ENCODE results near the gene SSU72.
A peak's percentile ranks its signal among the peaks of the same experiment; 100 is the strongest.
"Not testable (repeated sequence)": the region's sequence is repeated elsewhere in the genome, so short reads cannot be mapped to it uniquely, and the experiment has no call there.

SSU72 gene

DNA sequence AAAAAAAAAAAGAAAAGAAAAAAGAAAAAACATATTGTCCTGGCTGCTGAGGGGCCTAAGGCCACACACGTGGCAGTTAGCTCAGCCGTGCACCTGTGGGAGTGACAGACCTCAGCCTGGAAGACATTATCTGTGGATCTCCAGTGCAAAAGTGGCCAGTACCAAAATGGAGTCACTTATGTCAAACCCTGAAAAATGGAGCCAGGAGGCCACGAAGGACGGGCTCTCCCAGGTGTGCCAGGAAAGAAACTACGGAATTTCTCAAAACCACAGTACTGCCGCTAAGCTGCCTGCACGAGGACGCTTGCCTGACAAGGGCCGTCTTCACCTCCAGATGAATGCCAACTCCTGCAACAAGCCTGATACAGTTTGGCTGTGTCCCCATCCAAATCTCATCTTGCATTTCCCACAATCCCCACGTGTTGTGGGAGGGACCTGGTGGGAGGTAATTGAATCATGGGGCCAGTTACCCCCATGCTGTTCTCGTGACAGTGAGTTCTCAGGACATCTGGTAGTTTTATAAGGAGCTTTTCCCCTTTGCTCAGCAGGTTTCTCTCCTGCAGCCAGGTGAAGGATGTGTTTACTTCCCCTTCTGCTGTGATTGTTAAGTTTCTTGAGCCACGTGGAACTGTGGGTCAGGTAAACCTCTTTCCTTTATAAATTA is 35.3 kb upstream of the SSU72 start:
- DNase-seq: no peak

DNA sequence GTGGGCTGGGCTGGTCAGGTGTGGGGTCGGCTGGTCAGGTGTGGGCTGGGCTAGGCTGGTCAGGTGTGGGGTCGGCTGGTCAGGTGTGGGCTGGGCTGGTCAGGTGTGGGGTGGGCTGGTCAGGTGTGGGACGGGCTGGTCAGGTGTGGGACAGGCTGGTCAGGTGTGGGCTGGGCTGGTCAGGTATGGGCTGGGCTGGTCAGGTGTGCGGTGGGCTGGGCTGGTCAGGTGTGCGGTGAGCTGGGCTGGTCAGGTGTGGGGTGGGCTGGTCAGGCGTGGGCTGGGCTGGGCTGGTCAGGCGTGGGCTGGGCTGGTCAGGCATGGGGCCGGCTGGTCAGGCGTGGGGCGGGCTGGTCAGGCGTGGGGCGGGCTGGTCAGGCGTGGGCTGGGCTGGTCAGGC is 31.6 kb upstream of the SSU72 start:
- no peak for DNase-seq

DNA sequence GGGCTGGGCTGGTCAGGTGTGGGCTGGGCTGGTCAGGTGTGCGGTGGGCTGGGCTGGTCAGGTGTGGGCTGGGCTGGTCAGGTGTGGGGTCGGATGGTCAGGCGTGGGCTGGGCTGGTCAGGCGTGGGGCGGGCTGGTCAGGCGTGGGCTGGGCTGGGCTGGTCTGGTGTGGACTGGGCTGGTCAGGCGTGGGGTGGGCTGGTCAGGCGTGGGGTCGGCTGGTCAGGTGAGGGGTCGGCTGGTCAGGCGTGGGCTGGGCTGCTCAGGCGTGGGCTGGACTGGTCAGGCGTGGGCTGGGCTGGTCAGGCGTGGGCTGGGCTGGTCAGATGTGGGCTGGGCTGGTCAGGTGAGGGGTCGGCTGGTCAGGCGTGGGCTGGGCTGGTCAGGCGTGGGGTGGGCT is 31.1 kb upstream of the SSU72 start:
- DNase-seq: no peak

DNA sequence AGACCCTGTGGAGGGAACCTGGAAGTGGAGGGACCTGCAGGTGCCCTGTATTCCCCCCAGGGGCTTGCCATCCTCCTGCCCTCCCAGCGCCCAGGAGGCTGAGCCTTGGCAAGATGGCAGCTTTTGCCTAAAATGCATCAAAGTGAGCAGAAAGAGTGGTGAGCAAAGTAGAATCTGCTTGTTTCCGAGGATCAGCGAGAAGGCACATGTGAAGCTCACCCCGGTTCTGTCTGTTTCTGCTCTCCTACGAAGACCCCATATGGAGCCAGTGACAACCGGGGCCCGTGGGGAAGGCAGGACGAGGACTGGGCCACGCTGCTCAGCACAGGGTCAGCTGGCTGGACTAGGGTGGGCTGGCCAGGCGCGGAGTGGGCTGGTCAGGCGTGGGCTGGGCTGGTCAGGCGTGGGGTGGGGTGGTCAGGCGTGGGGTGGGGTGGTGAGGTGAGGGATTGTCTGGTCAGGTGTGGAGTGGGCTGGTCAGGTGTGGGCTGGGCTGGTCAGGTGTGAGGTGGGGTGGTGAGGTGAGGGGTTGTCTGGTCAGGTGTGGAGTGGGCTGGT is 30.4 kb upstream of the SSU72 start:
- DNase-seq: no peak

DNA sequence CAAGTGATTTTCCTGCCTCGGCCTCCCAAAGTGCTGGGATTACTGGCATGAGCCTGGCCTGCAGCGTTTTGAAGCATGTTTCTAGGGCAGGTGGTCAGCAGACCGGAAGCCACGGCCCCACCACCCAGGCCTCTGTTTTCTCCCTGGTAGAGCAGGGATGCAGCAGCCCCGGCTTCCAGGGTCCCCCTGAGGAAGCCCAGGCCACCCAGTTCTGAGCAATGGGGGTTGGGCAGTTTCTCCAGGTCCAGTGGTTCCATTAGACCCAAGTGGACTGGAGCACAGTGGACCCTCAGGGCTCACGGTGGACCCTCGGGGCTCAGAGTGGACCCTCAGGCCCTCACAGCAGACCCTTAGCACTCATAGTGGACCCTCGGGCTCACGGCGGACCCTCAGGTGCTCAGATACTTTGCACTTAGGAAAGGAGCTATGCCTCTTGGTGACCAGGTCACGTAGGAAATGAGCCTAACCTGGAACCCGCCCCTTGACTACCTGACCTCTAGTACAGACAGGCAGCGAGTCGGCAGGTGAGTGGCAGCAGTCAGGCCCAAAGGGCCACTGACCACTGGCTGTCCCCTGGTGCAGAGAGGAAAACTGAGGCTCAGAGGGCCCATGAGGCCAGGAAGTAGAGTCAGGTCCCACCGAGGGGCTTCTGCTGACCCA is 29.8 kb upstream of the SSU72 start:
- DNase-seq: no peak

DNA sequence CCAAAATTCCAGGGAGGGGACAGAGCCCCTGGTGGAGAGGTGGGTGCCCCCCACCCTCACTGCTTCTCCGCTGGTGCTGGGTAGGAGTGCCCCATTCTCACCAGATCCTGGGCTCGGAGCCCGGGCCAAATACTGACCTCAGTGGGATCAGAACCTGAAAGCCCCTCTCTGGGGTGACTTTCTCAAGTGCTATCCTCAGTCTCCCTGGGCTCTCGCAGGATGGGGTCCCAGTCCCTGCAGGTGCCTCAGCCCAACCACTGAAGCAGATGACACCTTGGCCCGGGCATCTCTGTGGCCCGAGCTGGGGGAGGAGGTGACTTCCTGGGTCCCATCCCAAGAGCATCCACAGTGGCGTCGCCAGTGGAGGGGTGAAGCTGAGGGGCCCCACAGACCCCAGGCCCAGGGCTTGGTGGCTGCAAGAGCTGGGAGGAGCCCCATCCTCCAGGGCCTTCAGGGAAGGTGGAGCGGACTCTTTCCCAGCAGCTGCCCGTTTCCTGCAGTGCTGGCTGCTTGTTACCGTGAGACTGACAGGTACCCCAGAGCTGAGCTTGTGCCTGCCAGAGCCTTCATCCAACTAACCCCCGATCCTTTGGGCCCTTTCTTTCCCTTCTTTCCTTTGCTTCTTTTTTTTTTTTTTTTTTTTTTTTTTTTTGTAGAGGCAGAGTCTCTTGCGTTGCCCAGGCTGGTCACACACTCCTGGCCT is 29.2 kb upstream of the SSU72 start:
- no peak for DNase-seq

DNA sequence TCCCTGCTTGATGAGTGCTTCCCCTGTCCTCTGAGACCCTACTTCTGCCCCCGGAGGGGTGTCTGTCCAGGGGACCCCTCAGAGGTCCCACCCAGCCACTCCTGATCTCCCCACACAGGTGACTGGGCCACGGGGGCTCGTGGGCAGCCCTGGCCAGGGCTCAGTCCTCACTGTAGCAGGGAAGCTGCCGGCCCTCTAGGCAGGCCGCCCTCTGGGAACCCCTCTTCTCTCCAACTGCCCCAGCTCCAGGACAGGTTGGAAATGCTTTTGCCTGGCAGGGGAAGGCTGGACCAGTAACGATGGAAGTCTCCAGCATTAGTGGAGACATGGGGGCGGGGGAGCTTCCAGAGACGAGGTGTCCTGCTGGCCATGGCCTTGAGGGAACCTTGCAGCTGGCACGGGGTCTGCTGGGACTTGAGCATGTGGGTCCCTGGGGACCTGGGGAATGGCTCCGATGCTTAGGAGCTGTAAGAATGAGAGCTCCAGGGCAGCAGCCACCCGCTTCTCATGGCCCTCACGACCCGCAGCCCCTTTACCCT is 28.4 kb upstream of the SSU72 start:
- peak; percentile 16 for DNase-seq

DNA sequence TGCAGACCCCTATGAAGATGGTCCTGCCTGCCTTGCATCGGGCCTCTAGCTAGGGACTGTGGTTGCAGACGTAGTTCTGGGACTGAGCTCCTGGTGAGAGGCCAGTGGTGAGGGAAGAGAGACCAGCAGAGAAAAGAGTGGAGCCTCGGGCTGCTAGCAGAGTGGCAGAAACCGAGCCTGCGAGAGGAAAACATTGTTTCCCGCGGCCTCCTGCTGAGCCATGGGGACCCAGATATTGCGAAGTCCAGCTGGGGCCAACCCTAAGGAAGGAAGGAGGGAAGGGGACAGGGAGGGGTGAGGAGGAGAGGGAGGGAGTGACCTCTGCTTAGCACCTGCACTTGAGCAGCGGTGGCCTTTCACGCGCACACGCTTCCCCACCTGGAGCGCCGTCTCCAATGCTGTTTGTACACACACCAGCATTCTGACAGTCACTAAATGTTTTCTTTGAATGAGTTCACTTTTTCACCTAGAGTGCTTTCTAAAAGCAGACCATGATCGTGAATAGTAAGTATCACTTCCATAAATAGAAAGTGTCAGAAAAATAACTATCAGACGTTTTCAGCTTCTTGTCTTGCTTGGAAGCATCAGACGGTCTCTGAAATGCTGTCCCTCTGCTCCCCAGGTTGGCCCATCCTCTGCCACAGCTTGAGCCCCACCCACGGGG is 27.8 kb upstream of the SSU72 start:
- no peak for DNase-seq

DNA sequence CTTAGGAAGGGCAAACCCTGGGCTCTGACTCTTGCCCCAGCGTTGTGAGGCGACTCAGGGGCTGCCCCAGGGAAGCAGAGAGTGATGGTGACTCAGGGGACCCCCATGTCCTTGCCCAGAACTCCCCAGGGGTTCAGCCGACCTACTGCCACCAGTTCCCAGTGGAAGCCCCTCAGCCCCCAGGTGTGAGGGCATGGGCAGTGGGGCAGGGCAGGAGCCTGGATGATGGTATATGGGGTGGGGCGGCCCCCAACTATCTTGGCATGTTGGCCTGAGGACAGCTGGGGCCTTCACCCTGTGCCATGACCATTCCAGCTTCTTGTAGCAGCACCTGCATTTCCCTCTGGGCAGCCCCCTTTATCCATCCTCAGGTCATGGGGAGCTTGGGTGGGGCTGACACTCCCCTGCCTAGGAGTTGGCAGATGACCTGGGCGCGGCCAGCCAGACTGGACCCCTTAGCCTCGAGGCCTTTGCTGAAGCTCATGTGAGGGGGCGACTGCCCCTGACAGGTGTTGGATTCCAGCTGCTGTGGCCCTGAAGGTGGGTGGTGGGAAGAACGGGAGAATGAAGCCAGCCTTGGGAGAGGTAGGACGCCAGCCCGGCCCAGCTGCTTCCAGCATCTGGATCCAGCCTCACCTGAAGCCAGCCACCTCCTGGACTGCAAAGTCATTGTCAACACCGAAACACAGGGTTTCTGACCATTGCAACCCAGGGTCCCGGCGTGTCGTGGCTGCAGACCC is 27.1 kb upstream of the SSU72 start:
- DNase-seq: no peak

DNA sequence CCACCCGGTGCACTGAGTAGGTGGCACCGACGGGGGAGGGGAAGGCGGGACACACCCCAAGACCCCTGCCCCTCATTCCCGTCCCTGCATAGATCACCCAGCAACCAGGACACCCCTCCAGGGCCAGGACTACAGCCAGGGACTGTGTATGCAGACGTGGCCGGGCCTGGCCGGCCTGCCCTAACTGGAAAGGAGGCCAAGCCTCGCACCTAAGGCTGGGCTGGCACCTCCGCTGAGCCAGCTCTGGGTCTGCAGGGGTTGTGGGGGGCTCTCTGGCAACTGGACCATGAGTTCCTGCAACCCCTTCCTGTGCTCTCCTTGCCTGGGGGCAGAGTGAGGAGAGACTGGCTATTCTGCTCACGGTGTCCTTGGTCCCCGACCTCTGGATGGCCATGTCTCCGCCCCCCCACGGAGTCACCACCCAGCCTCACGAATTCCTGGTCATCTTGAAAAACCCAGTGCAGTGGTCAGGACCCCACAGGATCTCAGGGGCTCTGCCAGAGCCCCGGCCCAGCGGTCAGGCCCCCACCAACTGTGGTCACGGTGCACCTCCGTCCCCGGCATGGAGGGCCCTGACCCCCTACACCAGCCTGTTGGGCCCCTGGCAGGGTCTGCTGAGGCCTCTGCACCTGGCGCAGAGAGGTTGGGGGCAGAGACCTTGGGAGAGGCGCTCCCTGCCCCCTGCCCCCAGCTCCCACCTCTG is 26.3 kb upstream of the SSU72 start:
- no peak for DNase-seq

DNA sequence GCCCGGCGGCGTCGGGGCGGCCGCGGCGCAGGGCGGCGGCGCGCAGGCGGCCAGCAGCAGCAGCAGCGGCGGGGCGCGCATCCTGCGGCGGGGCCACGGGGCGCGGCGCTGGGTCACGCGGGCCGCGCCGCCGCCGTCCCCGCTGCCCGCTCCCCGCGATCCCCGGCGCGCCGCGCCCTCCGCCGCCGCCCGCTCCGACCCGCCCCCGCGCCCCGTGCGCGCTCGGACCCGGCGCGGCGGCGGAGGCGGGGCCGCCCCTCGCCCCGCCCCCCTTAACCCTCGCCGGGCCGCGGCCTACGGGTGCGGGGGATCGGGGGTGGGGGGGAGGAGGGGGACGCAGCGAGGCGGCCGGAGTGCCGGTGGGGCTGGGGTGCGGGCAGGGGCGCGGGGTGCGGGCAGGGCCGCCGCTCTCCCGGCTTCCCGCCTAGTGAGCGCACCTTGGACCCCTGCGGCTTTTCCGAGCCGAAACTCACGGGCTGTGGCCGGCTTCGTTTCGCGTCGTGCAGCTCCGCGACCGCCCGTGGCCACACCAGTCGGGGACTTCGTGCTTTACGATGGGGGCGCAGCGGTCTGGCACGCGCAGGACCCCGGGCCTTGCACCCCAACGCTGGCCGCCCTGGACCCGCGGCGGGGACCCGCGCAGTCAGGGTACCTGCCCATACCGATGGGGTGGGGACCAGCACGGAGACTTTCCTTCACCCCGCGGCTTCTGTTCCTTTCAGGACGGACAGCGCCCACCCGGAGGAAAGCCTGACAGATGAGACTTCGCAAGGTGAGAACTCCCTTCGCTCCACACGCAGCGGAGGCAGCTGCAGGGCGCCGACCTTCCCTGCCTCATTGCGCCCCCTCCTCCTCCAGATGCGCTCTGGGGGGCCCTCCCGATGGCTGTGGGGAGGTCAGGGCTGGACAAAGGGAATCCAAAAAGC is 25.5 kb upstream of the SSU72 start, which contains the start of gene FNDC10:
Gene FNDC10, minus strand, starts transcription at position 201 of the 926 bp plus-strand sequence. Its CDS starts 120 bp downstream, at position 81.
- peak; percentile 6 for DNase-seq

DNA sequence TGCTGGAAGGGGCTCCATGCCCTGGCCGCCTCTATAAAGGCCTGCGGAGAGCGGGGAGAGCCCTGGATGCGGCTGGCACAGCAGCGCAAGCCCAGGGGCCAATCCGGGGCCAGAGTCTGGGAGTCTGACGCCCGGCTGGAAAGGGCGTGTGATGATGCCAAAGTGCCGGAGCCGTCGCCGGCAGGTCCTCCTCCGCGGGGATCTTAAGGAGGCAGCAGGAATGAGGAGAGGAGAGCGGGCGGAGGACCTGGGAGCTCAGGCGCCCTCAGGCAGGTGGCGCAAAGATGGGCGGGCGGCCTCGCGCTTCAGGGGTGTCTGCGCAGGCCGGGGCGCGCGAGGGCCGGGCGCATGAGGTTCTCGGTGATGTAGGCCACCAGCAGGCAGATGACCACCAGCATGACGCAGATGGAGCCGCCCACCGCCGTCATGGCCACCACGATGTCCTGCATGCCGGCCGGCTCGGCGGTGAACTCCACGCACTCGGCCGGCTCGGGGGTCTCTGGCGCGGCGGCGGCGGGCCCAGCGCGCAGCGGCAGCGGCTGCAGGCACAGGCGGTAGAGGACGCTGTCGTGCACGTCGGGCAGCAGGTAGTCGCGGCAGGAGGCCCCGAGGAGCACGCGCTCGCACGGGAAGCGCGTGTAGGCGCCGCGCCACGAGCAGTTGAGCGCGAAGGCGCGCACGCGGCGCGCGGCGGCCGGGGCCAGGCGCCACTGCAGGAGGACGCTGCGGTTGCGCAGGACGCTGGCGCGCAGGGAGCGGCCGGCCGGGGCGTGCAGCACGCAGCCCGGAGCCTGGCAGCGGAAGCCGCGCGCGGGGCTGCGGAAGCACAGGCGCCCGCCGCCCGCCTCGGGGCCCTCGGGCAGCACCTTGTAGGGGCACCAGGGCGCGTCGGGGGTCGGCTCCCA is 24.6 kb upstream of the SSU72 start:
- DNase-seq: peak; percentile 38

DNA sequence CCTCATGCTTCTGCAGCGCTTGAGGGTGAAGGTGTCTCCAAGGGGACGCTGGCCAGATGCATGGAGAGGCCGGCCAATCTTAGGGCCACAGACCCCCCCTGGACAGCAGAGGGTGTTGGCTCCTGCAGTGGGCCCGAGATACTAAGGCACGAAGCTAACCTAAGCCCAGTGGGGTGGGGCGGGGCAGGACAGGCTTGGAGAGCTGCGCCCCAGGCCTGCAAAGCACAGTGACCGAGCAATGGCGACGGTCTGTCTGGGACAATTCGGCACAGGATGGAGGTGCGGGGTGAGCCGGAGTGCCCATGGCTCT is 24.0 kb upstream of the SSU72 start:
- no peak for DNase-seq

DNA sequence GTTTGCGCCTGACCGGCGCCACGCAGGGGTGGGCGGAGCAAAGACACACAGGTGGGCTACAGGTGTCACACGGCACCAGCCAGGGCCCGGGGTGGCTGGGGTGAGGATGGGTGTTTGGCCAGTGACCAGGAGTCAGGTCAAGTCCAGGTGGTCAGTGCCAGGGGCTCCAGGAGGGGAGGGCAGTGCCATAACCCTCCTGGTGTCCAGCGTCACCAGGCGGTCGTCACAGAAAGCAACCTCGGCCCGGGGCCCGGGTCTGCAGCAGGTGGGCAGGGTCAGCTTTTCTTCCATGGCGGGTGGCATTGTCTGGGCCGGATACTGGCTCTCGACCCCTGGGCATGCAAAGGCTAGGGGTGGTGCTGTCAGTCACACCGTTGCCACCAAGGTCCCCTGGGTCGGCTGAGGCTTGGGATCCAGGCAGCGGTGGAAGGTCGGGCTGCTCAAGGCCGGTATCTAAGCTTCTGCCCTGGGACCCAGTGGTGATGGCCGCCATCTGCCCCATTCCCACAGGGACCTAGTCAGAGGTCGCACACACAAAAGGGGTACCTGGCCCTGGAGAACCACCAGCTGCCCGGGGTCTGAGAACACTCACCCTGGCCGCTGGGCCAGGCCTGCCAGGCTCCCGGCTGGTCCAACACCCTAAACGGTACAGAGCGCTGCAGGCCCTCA is 23.5 kb upstream of the SSU72 start:
- no peak for DNase-seq

DNA sequence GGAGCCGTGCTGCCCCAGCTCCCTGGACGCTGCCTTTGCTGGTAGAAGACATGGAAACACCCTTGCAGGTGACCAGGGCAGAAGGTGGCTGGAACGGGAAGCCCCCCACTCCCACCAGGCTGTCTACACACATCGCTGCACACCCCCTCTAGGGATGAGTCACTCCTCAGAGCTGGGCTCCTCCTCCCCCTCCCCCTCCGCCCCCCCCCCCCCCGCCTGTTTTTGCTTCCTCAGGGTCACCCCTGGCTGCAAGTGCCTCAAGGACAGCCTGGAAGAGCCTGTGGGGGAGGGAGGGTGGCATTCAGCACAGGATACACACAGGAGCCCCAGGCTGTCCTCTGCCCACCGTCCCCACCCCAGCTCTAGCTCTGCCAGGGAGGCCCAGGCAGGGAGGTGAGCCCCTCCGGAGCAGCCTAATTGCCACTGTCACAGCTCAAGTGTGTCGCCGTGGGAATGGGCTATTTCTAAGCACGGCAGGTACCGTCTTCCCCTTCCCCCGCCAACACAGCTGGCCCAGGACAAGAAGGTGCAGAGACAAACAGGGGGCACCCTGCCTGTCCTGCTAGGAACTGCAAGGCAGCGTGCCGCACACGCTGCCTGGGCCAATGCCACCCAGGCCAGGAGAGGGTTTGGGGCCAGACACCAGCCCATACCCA is 22.7 kb upstream of the SSU72 start:
- DNase-seq: peak; percentile 12

DNA sequence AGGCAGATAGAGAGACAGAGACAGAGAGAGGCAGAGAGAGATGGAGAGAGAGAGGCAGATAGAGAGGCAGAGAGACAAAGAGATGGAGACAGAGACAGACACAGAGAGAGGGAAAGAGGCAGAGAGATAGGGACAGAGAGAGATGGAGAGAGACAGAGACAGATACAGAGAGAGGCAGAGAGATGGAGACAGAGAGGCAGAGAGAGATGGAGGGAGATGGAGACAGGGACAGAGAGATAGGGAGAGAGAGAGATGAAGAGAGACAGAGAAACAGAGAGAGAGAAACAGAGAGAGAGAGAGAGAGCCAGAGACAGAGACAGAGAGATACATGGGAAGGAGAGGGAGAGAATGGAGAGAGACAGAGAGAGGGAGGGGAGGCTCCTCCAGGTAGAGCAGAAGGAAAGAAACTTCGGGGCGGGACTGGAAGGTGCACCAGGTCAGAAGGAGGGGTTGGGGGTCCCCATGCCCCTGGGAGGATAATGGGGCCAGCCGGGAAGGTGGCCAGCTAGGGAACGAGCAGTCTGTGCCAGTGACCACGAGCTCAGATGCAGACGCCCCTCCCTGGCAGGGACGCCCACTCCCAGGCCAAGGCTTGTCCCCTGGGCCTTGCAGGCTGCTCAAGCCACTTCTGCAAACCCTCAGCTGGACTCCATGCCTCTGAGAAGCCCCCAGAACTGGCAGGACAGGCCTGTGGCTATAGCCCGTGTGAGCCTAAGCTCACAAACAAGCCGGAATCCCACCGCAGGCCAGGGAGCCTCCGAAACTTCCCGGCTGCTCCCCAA is 22.0 kb upstream of the SSU72 start:
- DNase-seq: no peak

DNA sequence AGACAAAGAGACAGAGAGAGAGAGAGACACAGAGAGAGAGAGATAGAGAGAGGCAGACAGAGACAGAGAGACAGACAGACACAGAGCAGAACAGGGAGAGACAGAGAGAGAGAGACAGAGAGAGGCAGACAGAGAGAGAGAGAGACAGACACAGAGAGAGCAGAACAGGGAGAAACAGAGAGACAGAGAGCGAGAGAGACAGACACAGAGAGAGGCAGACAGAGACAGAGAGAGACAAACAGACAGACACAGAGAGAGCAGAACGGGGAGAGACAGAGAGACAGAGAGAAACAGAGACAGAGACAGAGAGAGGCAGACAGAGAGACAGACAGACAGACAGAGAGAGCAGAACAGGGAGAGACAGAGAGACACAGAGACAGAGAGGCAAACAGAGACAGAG is 20.7 kb upstream of the SSU72 start:
- DNase-seq: not testable (repeated sequence)

Data from NCI-H2171 (cell line).